Fibroblast of the conjunctiva (primary cell): ENCODE measurements around the gene CHAC1.
"Not testable (repeated sequence)": the region's sequence is repeated elsewhere in the genome, so short reads cannot be mapped to it uniquely, and the experiment has no call there.

Experiments used
- DNase-seq: peaks from one replicate; pipeline ENCODE4 v3.0.0-alpha.2; 2010; ENCODE audit warnings: low read depth

Gene CHAC1

GRCh38 chr15:40937762-40938535 lies 15.3 kb upstream of the CHAC1 start:
- DNase-seq = no peak

- DNase-seq = no peak
These were observed 14.8 kb upstream of the CHAC1 start for GRCh38 chr15:40938536-40938870.

GRCh38 chr15:40940296-40940801 lies 12.9 kb upstream of the CHAC1 start:
- no peak for DNase-seq

- DNase-seq = no peak
These were observed 12.2 kb upstream of the CHAC1 start for GRCh38 chr15:40941068-40941527.

GRCh38 chr15:40941528-40942336 lies 11.5 kb upstream of the CHAC1 start:
- peak; percentile 28 for DNase-seq

GRCh38 chr15:40942337-40942854 lies 10.9 kb upstream of the CHAC1 start:
- DNase-seq = no peak

GRCh38 chr15:40942878-40943277 lies 10.4 kb upstream of the CHAC1 start:
- DNase-seq = no peak

- no peak for DNase-seq
These were observed 9.4 kb upstream of the CHAC1 start for GRCh38 chr15:40943764-40944365.

GRCh38 chr15:40944510-40945296 lies 8.6 kb upstream of the CHAC1 start:
- no peak for DNase-seq

GRCh38 chr15:40948706-40949473 lies 4.4 kb upstream of the CHAC1 start:
- no peak for DNase-seq

- DNase-seq = no peak
These were observed 3.5 kb upstream of the CHAC1 start for GRCh38 chr15:40949756-40950207.

- DNase-seq = no peak
These were observed 1.5 kb upstream of the CHAC1 start for GRCh38 chr15:40951764-40952163.

- no peak for DNase-seq
These were observed 870 bp upstream of the CHAC1 start for GRCh38 chr15:40952301-40952900.

GRCh38 chr15:40953713-40954074 lies 423 bp downstream of the CHAC1 start:
- DNase-seq = no peak

- DNase-seq = not testable (repeated sequence)
These were observed 1.0 kb downstream of the CHAC1 start for GRCh38 chr15:40954158-40954848.

- no peak for DNase-seq
These were observed 2.1 kb downstream of the CHAC1 start for GRCh38 chr15:40955141-40955903.

- no peak for DNase-seq
These were observed 2.8 kb downstream of the CHAC1 start for GRCh38 chr15:40955930-40956540.

- no peak for DNase-seq
These were observed 3.3 kb downstream of the CHAC1 start for GRCh38 chr15:40956541-40956982.
